CD4-positive, alpha-beta T cell treated with Interleukin-17A for 4 hours (primary cell): ENCODE results near the gene AFAP1.

ENCODE experiments used
- DNase-seq: peaks from one replicate; pipeline ENCODE4 v3.0.0-alpha.2; 2020; ENCODE audit warnings: mixed read lengths

Gene AFAP1

DNA sequence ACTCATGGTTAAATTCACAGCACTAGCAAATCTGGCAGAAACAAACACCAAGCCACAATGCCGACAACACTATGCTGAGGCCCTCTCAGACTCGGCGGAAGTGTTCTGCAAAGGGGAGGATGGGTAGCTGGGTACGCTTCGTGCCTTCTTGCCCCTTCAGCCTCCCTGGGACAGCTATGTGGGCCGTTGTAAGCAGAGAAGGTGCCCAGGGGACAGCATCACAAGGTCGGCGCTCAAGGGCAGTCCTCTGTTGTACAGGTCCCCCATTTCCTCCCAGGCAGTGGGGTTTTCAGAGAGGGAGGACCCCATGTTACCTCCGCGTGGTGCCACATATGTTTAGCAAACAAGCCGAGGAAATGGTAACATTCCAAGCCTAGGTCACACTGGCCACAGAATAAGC, 173.6 kb downstream of the AFAP1 start:
- DNase-seq = no peak

DNA sequence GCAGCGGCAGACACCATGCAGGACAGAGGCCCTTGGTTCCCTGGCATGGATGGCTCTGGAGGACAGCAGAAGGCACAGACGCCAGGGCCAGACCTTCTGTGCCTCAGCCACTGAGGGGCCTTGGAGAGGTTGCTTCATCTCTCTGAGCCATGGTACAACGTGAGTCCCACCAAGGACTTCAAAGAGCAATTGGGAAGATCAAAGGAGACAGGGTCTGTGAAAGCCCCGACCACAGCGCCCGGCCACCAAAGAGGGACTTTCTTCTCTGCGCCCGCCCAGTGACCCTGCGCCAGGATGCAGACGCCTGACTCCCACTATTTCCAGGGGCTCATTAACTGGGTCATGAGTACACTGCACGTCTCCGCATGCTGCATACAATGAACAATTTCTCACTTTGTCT, 174.0 kb downstream of the AFAP1 start:
- DNase-seq = no peak

DNA sequence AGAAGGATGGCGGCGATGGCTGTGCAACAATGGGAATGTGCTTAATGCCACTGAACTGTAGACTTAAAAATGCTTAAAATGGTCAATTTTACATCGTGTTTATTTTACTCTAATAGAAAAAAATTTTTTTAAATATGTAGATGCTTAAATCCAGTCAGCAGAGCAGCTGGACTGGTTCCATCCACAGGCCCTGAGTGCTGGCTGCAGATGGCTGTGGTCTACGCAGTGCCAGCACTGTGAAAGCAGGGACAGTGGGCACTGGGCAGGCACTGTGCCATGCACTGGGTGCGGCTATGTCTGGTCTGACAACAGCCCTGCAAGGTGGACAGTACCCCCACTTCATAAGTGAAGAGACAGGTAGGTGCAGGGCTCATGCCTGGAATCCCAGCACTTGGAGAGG, 175.2 kb downstream of the AFAP1 start:
- DNase-seq = no peak

DNA sequence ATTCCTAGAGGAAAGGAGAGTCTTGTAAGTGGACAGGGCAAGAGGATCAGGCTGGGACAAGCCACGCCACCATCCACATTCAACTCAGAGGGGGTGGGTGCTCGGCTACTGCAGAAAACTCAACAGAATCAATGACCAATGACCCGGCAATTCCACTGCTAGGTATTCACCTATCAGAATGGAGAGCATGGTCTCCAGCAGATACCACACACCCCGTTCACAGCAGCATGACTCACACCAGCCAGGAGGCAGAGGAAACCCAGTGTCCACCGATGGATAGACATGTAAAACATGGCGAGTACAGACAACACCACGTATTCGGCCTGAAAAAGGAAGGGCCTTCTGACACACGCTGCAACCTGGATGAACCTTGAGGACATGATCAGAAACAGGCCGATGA, 175.9 kb downstream of the AFAP1 start:
- no peak for DNase-seq

DNA sequence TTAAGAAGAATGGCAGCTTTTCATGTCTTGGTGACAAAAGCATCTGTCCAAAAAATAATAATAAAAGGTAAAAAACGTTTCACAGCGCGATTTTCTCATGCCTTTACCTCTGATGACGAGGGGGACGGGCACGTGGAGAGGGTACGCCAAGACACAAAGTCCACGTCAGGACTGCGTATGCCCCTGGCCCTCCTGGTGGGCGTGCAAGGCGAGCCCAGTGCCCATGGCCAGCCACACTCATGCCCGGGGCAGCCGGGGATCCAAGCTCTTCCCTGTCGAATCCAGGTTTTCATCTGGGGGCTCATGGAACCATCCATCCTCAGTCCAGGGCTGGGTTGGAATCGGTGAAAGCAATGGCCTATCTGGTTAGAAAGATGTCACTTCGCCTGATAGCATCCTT, 176.6 kb downstream of the AFAP1 start:
- no peak for DNase-seq

DNA sequence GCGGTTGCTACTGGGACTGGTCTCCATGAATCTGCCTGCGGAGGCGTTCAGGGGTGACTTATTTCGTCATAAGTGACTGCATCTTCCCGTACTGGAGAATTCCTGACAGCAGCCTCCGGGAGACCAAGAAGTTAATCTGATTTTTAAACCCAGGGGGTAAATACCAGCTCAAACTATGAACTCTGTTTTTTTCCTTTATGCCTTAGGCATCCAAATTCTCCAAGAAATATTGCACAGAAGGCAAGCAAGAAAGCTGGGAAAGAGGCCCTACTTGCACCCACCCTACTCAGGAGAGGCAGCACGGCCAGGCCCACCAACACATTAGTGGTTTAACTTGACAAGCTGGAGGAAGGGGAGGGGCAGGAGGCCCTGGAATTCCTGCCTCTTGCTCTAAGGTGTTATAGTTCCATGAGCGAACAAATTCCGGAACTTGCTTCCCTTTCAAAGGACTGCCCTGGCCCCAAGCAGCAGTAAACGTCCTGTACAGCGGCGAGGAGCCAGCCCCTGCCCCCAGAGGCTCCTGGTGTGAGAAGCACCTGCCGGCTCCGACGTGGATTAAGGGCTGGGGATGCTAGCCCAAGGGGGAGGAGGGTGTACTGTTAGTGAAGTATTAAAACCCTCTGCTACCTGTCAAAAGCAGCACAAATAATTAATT, 177.2 kb downstream of the AFAP1 start:
- DNase-seq = no peak

DNA sequence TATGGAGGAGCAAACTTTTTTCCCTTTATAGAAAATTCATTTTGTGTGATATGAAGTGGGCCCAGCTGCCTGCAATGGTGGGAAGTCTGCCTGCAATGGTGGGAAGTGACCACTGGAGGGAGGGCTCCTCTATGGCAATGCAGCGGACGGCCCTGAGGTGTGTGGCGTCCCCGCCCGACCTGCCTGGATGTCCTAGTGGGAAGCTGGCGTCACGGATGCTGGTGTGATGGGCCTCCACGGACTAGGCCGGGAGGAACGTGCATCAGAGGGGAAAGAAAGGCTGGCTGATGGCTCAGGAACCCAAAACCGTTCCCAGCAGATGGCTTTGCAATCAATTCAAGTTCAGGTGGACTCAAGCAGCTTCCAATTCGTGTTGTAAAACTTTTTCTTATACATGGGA, 177.9 kb downstream of the AFAP1 start:
- peak; percentile 68 for DNase-seq

DNA sequence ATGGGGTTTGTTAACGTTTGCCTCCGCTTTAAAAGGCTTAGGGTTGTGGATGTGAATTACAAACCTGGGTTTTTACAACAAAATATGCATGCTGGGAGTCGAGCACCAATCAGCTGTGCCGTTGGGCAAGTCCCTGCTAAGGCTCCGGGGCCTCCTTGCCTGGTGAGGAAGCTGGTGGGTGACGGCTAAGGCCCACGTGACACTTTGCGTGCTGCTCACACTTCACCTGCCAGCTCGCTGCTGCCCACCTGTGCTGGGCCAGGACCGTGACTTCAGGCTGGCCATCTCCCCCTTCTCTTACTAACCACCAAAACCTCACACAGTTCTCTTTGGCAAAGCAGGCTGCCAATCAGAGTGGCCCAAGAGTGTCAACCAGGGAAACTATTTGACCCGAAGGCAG, 178.3 kb downstream of the AFAP1 start:
- DNase-seq = no peak

DNA sequence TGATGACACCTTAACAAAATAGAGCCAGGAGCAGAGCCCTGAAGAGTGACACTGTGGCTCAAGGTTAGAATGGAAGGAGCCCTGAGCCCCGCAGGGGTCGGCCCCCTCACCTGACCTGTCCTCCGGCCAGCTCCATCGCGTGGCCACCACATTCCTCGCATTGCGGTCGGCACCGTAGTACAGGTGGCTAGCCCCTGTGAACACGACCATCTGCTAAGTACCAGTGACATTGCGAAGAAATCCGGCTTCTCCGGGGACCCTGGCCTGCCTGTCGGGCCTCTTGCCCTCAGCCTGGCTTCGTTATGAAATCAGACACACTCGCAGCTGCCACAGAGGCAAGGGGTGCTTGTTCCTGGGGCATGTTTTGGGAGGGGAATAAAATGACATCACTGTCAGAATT, 179.0 kb downstream of the AFAP1 start:
- no peak for DNase-seq

DNA sequence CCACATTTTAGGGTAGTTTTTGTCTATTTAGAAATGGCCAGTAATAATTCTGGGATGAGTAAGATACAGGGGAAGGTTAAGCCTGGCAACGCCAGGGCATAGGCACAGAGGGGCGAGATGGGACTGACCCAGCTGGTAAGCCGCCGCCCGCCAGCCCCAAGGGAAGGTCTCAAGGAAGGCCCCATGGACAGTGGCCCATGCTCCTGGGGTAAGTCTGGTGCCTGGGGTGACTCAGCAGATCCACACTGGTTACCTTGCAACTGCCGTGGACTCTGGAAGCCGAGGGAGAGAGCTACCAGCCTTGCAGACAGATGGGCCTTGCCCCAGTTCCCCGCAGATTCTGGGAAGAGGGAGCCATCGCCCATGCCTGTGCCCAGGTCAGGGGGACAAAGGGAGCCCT, 179.4 kb downstream of the AFAP1 start:
- no peak for DNase-seq

DNA sequence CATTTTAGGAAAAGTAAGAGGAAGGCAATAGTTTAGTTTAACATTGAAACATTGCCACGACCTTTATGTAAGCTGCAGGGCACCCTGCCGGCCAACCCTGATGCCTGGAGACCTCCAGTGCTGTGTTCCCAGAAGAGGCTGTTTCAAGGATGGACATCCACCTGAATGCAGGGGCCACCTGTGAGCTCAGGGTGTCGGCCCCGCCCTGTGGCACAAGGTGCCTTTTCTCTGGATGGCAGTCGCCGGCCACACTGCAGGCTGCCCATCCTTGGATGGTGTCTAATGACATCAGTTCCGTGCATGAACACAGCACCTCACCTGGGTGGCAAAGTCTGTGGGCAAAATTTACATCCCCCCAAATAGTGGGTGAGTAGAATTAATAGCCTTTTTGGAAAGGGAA, 180.0 kb downstream of the AFAP1 start:
- DNase-seq = peak; percentile 25

DNA sequence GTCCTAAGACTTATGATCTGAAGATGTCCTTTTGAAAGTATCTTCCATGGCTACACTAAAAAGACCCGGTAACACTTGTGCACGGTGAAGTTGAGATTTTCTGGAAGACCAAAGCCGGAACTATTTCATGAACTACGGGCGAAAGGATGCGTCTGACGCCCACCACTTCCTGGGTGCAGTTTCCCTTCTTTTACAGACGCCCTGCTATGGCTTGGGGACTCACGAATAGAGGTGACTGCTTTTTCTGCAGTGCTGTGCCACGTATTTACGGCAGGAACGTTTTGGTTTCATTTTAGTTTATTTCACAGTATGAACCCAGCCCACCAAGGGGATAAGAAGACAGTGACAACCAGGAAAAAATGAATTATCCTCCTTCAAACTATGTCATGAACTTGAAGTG, 180.4 kb downstream of the AFAP1 start:
- peak; percentile 75 for DNase-seq

DNA sequence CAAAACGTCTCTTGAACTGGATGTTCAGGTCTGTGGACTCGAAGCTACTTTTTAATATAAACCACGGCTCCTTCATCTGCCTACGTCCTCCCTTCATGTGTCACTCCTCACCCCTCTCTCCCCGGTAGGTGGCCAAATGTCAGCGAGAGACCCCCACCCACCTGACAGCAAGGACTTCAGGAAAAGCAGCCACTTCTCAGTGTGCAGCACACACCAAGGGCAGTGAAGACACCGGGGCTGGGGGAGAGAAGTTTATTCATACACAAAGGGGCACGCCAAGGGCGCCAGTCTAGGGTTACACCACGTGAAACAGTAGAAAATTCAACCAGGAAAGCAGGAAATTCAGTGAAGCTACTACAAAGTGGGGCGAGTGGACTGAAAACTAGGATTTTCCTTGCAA, 181.2 kb downstream of the AFAP1 start:
- DNase-seq = peak; percentile 21

DNA sequence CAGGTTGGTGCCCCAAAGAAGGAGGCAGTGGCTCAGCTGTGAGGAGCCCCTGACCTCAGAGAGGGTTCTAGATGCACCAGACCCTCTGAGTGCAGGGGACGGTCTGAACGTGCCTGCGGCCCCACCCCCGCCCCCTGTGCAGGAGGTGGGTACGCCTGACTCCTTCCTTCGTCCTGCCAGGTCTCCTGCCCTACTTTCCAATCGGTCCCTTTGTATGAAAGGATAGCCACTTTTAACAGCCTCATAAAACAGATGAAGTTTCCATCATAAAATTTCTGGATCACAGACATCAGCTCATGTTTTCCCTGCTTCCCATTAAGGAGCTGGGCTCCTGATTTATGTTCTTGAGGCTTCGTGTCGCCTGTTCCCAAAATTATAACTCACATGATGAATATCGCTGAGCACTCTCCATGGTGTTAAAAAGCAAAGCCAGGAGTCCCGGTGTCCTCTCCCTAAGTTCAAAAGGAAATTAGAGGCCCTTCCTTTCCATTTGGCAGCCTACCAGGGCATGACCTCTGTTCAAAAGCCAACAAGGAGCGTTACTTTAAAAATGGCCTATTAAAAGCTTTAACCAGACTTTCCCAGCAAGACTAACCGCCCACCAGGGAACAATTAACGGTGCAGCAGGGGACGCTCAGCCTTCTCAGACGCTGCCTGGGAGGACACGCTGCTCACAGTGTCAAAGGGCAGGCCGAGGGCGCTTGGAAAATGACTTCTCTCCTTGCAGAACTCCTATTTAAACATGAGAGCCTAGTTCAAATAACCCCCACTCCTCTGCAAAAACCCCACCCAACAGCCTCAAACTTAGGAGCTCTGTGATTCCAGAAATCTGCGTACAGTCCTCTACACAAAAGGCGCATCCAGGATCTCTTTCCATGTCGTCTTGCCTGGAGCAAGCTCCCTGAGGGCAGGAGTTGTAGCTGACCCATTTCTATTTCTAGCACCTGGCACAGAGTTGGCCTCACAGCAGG, 181.9 kb downstream of the AFAP1 start:
- DNase-seq = no peak

DNA sequence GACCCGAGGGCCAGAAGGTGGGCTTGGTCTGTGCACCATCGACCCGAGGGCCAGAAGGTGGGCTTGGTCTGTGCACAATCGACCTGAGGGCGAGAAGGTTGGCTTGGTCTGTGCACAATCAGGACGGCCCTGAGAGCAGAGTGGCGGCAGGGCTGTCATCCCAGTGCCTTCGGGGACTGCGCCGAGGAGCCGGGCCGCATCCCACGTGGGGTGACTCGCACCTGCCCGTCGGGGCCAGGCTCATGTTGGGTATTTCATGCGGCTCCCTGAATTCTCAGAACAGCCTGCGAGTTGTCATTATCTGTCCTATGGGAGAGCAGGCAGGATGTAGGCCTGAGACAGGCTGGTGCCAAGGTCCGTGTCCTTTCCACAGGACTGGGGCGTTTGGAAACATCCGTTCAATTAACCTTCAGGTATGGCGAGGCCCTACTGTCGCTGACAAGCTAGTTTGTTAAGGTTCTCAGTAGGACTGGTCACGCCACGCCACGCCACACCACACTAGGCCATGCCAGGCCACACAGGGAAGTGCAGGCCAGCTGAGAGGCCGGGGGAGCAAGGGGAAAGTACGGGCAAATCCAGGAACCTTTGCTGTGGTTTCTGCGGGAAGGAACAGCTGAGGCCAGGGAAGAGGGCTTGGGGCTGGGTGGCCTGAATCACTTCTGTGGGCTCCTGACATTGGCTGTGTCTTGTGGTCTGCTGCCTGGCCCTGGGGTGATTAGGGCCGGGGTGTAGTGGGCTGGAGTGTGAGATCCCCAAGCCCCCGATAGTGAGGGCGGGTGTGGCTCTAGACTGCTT, 182.9 kb downstream of the AFAP1 start:
- DNase-seq = no peak

DNA sequence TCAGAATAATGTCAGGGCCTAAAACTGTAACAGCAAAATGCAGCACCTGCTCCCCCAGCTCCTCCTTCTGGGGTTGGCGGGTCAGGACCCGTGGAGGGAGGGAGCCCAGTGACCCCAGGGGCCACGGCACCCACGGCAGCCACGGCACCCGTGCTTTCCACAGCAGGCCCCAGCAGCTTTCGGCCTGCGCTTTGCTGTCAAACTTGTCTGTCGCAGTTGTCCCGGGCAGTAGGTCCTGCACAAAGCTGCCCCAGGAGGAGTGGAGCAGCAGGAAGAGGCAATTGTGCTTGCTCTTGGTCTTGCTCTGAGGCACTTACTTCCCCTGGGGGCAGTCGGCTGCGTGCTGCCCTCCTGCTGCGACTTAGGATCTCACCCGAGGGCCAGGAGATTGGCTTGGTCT, 183.6 kb downstream of the AFAP1 start:
- DNase-seq = no peak

DNA sequence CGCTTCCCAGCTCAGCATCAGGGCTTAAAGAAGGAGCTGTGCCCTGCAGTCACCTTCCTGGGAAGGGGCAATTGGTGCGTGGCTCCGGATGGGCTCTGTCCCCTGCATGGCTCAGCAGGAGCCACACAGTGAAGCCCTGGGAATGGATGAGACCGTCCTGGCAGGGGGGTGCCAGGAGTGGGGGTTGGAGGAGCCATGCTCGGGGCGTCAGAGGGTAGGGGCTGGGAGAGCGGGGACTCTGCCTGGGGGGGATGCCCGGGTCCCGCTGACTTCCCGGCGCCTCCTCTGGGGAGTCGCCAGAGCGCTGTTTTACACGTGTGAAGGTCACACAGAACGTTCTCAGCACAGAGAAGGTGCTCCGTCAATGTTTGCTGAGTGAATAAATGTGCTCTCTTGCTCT, 184.1 kb downstream of the AFAP1 start:
- DNase-seq = no peak

DNA sequence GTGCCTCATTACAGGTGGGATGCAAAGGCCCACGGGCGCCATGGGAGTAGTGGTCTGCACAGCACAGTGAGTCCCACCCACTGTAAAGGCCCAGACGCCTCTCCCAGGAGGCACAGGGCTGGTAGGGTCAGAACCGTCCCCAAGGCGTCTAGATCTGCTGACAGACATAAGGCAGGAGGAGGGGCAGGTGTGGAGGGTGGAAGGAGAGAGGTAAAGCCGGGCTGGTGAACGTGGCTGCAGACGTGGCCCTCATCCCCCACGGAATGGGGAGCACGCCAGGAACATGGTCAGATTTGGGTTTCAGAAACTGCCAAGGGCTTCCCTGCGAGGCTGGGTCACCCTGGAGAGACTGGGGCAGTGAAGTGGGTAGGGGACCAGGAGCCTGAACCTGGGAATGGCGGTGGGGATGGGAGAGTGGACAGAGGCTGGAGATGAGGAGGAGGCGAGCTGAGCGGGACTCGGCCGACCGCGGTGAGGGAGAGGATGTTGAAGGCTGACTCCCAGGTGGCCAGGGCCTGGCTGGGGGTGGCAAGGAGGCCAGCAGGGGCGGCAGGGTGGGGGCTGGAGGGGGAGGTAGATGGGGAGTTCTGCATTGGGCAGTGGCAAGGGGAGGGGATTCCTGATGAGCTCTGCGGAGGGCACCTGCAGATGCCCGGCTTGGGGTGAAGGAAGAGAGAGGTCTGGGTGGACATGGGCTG, 184.9 kb downstream of the AFAP1 start:
- DNase-seq = no peak

DNA sequence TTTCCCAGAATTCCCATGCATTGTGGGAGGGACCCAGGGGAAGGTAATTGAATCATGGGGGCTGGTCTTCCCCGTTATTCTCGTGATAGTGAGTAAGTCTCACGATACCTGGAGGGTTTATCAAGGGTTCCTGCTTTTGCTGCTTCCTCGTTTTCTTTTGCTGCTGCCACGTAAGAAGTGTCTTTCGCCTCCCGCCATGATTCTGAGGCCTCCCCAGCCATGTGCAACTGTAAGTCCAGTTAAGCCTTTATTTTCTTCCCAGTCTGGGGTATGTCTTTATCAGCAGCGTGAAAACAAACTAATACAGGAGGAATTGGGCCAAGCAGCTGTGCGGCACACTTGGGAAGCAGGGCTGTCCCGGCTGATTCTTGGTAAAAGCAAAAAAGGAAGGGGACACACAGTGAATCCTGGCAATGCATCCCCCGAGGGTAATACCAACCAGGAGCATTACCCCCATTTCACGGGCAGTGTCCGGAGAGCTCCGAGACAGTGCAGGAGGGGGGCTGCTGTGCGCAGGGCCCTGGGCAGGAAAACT, 185.7 kb downstream of the AFAP1 start:
- DNase-seq = no peak

DNA sequence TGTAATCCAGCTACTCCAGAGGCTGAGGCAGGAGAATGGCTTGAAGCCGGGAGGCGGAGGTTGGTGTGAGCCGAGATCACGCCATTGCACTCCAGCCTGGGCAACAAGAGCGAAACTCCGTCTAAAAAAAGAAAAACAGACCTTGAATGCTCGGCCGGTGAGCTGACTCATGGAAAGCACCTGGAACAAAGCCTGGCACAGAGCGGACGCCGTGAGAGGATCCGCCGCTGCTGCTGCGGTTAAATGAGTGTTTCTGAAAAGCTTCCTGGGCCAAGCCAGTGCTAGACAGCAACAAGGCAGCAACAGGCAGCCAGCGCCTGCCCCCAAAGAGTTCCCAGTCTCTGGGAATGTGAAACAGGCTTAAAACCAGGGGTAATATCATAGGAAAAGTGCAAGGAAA, 186.4 kb downstream of the AFAP1 start:
- no peak for DNase-seq

DNA sequence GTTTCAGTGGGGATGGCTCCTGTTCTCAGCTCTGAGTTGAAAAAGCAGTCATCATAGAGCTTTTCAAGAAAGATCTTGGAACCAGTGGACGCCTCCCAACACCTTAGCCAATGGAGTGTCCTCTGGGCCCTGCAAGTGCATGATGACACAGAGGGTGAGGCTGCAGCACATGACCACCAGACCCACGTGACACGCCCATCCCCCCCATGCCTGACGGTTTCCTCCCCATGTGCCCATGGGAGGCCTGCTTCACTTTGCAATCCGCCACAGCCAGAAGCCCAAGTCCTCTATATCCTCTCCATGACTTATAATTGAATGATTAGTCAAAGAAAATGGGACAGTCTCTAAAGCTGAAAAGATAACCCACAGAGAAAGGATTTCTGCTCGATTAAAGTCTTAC, 187.0 kb downstream of the AFAP1 start:
- no peak for DNase-seq

DNA sequence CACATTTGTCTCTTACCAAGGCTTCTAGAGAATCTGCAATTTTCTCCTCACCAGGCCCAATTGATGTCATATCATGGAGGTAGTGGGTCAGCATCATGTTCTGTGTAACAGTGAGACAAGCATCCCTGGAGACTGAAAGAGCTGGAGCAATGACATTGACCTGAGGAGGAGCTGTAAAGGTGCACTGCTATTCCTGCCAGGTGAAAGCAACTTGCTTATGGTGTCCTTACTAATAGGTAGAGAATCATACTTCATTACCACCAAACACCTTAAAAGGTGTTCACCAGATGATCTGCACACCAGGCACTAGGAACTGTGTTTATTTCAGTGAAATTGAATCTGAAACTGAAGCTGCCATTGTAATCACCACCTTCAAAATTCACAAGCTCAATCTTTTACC, 188.7 kb downstream of the AFAP1 start:
- no peak for DNase-seq

DNA sequence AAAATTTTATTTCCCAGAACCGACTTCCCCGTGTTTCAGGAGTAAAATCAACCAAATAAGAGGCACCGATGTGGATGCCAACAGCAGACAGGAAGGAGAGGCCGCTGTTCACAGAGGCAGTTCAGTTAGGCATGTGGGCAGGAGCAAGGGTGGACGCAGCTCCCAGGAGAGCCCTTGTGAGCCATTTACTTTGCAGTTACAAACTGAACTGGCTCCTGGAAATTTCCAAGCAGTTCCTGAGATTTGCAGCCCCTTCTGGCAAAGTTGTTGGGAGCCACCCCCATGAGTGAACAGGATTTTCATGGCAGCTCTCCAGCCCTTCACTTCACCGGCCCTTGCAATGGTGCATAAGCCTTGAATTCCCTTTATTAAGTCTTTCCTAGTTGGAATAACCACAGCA, 189.1 kb downstream of the AFAP1 start:
- DNase-seq = no peak
